Measurements from ENCODE around the gene GRIK4.

Gene GRIK4

GRCh38 chr11:120810251-120810650, 298.7 kb downstream of the GRIK4 start:
- DNase-seq (ENCODE audit: low read depth in 2 of 2) = no peak

DNA sequence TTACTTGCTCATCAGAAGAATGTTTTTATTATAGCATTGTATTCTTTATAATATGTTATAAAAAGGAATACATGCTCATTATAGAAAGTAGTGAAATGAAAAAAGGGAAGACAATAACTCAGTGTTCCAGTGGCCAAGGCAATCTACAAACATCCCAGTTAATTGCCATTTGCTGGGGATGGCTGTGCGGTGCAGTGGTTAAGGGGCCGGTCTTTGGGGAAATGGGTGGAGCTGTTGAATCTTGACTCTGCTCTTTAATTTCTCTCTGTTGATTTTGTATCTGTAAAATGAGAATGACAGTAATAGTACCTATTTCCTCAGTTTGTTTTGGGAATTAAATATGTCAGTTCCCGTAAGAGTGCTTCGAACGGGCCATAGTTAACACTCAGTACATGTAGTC, 299.7 kb downstream of the GRIK4 start:
- DNase-seq (ENCODE audit: low read depth in 2 of 2) = no peak

- no peak for DNase-seq (ENCODE audit: low read depth in 2 of 2)
Measured at GRCh38 chr11:120811731-120812130, 300.2 kb downstream of the GRIK4 start.

GRCh38 chr11:120814531-120815318, 303.2 kb downstream of the GRIK4 start:
- no peak for DNase-seq (ENCODE audit: low read depth in 2 of 2)

DNA sequence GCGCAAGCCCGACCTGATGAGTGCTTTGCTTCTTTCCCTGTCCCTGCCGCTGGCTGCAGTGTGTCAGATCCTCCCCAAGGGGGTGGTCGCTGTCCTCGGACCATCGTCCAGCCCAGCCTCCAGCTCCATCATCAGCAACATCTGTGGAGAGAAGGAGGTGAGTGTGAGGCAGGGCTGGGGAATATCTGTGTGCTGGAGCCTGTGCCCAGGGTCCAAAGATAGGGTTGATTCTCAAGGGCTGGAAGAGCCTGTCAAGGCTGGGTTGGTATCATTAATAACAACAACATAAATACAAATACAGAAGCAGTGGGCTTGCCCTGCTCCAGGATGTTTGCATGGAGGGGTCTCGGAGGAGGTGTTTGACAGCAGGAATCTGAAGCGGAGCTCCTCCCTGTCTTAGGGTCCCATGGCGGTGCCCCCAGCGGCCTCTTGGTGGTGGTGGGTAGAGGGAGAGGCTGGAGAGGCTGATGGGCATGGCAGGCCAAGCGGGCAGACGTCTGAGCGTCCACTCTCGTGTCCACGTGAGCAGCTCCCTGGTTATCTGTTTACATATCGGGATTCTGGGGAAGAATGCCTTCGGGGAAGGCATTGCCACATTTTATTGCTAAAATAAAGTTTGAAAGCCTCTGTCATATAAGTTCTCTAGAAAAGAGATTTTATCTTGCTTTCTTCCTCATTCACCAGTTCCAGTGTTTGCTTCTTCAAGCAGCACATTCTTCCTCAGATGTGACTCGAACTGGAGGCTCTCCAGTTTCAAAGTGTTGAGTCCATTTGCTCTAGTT, 304.0 kb downstream of the GRIK4 start:
- no peak for DNase-seq (ENCODE audit: low read depth in 2 of 2)

GRCh38 chr11:120816176-120816575, 304.6 kb downstream of the GRIK4 start:
- no peak for DNase-seq (ENCODE audit: low read depth in 2 of 2)

DNA sequence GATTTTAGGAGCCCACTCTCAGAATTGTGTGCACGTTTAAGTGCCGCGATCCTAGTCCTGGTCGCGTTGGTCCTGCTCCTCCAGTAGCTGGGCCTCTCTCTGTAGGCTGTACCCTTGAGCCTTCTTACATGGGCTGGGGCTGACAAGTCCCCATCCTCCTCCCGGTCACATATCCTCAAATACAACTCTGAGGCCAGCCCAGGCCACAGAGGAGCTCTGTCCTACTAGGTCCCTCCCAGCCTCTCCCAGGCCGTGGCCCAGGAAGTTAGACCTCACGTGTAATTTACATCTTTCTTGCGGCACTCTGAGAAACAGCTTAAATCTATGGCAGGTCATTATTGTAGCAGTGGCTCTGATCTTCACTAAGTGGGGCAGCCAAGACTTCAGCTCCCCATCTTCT, 305.2 kb downstream of the GRIK4 start:
- no peak for DNase-seq (ENCODE audit: low read depth in 2 of 2)

- no peak for DNase-seq (ENCODE audit: low read depth in 2 of 2)
Measured at GRCh38 chr11:120817158-120817557, 305.6 kb downstream of the GRIK4 start.

- no peak for DNase-seq (ENCODE audit: low read depth in 2 of 2)
Measured at GRCh38 chr11:120818097-120818496, 306.5 kb downstream of the GRIK4 start.

DNA sequence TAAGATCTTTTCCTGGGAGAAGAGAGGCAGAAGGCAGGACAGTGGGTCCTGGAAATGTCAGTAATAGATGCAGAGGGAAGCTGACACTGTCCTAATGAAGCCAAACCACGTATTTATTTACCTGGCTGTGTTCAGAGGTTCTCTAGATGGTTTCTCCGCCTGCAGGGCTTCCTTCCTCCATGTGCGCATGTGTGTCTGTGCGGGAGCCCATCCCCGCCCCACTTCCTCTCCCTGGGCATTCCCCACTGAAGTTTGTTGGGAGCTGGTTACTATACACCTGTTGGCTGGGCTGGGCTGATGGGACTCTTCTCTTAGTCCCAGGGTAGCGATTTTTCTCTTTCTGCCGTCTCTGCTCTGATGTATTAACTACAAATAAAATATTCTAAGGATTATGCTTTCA, 307.5 kb downstream of the GRIK4 start:
- DNase-seq (ENCODE audit: low read depth in 2 of 2) = no peak

DNA sequence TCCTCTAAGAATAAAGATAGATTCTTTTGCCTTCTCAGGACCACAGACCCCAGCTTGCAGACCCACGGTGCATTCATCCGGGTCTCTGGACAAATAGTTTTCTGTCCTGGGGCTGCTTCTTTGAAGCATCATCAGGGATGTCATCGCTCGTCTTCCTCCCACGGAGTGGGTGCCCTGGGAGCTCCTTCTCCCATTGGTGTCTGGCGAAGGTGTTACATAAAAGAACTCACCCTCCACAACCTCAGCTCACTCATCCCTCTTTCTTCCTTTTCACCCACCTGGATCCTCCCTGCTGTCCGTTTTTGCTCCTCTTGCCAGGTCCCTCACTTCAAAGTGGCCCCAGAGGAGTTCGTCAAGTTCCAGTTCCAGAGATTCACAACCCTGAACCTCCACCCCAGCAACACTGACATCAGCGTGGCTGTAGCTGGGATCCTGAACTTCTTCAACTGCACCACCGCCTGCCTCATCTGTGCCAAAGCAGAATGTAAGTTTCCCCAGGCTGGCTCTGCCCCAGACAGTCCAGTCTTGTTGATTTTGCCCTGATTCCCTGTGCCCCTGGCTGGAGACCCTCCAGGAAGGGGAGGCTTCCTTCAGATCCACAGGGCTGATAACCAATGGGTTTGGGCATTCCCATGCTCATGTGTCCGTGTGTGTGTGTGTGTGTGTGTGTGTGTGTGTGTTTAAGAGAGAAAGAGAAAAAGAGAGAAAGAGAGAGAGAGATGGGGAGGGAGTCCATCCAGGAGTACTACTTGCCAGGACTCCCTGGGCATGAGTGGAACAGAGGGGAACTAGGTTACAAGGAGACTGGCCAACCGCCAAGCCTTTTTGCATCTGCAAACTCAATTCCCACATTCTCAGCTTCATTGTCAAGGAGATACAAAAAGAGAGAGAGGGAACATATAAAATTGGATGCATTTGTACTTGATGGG, 308.2 kb downstream of the GRIK4 start:
- DNase-seq (ENCODE audit: low read depth in 2 of 2) = no peak

DNA sequence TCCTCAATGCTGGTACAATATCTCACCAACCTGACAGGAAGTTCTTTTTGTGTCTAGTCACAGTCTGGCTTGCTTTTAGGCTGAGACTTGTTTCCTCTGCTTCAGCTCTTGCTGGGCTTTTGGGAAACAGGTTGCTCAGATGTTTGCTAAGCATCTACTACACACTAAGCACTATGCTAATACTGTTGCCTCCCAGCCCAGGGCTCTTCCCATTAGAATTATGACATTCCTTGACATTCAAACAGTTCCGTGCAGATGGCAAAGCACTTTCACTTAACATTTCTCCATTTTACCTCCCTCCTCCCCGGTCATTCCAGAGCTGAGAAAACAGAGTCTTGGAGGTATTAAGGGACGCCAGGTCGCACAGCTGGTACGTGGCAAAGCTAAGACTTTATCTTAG, 311.6 kb downstream of the GRIK4 start:
- DNase-seq (ENCODE audit: low read depth in 2 of 2) = no peak

DNA sequence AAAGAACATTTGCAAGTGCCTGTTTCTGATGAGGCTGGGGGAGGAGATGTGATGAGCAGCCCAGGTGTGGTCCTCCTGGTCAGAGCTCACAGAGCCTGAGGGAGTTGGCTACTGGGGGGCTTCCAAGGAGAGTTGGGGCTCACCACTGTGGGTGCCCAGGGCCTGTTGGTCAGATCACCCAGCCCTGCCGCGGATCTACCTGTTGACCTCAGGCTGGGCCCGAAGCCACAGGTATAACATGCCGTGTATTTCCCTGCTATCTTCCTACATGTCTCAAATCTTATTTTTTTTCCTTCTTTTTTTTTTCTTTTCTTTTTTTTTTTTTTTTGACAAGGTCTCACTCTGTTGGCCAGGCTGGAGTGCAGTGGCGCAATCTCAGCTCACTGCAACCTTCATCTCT, 312.7 kb downstream of the GRIK4 start:
- DNase-seq (ENCODE audit: low read depth in 2 of 2) = no peak

GRCh38 chr11:120827198-120827597, 315.6 kb downstream of the GRIK4 start:
- DNase-seq (ENCODE audit: low read depth in 2 of 2) = no peak

DNA sequence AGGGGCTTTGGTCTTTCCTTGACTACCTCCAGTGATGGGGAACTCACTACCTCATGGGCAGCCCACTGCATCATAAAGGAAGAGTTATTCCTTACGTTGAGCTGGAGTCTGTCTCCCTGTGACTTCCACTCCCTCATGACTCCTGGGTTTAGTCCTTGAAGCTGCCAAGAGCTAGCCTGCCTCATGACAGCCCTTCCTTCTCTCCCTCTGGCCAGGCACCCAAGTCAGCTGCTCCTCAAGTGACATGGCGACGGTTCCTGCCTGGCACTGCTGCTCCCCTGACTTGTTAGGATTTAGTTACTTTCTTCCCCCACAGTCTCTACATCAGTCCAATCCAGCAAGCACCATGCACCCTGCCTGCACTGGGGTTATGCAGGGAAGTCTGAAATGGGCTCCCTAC, 316.3 kb downstream of the GRIK4 start:
- DNase-seq (ENCODE audit: low read depth in 2 of 2) = no peak

DNA sequence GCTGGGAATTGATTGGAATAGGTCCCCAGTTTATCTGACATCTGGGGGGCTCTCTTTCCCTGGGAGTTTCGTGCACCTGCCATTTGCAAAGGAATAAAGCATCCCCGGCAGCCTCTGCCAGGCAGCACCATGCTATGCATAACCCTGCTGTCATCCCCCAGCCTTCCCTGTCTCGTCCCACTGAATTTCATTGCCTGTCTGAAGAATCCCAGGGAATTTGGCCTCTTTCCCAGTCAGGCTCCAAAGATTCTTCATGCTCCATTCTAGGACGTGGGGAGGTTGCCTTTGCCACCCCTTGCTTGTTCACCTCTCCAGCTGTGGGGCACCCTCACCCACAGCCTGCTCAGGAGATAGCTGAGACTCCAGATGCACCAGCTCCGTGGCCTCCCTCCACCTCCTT, 317.3 kb downstream of the GRIK4 start:
- no peak for DNase-seq (ENCODE audit: low read depth in 2 of 2)

DNA sequence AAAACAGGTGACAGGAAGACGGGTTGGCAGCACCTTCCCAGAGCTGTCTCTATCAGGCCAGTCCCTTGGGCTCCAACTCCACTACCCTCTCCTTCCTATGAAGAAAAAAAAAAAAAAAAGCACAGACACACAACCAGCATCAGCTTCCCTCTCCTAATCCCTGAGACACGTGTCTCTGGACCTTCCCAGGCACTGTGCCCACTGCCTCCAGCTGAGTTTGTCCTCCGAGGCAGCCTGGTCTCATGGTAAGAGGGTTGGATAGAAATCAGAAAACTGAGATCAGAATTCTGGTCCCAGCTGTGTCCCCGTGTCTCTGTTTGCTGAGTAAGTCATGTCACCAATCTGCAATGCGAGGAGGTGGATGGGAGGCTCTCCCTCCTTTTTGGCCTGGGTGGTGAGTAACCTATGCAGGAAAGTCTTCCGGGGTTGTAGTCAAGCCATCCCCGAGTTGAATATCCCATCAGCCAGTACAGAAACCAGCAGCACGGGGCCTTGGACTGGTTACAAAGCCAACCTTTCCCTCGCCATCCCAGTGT, 318.6 kb downstream of the GRIK4 start:
- DNase-seq (ENCODE audit: low read depth in 2 of 2) = no peak

DNA sequence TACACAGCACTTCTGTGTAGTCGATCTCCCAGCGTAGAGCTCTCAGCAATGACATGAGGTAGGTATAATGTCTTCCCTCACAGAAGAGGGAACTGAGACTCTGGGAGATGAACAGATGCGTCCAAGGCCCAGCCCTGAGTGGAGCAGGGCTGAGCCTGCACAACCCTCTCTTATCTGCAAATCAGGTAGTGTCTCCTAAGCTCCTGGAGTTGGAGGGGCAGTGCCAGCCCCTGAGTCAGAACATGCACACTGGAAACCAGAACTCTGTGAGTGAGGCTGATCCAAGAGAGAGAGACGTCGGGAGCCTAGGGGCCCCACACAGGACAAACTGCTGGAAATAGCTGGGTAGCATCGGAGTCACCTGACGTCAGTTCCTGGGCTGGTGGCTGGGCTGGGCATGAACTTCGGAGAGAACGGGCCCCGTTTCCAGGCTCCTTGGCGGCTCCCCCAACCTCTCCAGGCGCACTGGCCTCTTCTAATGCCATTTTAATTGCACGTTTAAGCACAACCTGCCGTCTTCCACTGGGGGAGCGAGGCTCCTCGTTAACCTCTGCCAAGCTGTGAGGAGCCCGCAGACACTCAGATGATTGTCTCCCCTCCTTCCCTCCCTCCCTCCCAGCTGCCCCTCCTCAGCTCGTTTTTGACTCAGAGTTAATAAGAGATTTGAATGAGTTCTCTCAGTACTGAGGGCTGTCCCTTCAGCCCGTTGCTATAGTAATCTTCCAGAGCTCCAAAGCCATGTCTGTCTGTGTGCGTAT, 321.1 kb downstream of the GRIK4 start:
- no peak for DNase-seq (ENCODE audit: low read depth in 2 of 2)

DNA sequence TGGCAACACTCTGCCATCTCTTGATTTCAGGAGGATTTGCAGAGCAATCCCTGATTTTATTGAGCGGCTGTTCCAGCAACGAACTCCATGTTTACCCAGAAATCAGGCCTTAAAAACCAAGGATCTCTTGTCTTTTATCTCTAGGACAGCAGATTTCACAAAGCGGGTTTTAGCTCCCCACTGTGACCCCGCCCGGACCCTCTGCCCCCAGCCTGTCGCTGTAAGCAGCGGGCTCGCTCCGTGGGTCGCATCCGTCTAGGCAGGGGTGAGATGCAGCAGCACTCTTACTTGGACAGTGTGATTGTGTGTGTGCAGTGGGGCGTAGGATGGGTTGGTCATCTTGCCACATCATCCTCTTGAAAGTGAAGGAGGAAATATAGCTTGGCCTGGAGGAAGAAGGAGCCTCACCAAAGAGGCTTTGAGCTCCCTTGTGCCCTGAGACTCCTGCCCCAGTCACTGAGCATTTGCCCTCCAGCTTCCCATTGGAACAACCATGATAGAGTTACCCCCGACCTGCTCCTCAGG, 323.2 kb downstream of the GRIK4 start:
- DNase-seq (ENCODE audit: low read depth in 2 of 2) = no peak

DNA sequence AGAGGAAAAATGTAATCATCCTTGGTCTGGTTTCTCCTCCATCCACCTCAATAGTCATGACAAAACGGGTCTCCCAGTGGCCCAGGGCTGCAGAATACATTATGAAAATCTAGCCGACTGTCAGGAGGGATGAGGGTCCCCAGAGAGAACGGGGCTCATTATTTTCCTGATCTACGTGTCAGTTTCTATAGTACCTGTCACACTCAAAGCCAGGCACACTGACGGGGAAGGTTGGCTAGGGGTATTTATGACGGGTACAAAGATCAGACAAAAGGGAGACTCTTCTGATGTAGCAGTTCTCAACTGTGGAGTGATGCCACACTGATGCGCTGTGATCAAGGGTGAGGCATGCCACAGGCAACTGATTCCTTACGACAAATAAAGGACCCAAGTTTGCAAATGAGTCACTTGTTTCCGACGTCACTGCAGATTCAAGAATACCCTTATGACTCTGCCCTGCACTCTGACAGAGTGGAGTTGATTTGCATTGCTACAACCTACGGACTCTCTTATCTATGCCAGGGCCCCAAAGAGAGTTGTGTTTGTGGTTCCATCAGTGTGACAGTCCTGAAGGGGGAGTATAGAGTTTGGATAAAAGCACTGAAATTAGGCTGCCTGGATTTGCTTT, 324.2 kb downstream of the GRIK4 start:
- no peak for DNase-seq (ENCODE audit: low read depth in 2 of 2)

All from stimulated activated CD8-positive, alpha-beta memory T cell treated with anti-CD3 and anti-CD28 coated beads, Interleukin-15, amount 100 ng/mL, for 4 hours (primary cell).